ENCODE measurements around the gene OR2F1.

OR2F1 gene

GRCh38 chr7:143913945-143914615 lies 40.6 kb upstream of the OR2F1 start:
- no peak for TF ChIP-seq CTCF (conservative IDR thresholded peaks at IDR 0.05)
- TF ChIP-seq ZFX (IDR thresholded peaks at IDR 0.05): no peak
- no peak overlapping the region for H3K27ac ChIP-seq

- TF ChIP-seq CTCF (conservative IDR thresholded peaks at IDR 0.05): peak; percentile 38
- no peak for TF ChIP-seq ZFX (IDR thresholded peaks at IDR 0.05)
- H3K27ac ChIP-seq: no peak overlapping the region
Measured at GRCh38 chr7:143914938-143915652, 39.5 kb upstream of the OR2F1 start.

GRCh38 chr7:143924851-143925250 lies 29.8 kb upstream of the OR2F1 start:
- no peak overlapping the region for H3K27ac ChIP-seq
- TF ChIP-seq ZFX (IDR thresholded peaks at IDR 0.05) (no peak), CTCF (conservative IDR thresholded peaks at IDR 0.05) (no peak)

- no peak for TF ChIP-seq ZFX (IDR thresholded peaks at IDR 0.05)
- TF ChIP-seq CTCF (conservative IDR thresholded peaks at IDR 0.05): no peak
- no peak overlapping the region for H3K27ac ChIP-seq
Measured at GRCh38 chr7:143929224-143929920, 25.3 kb upstream of the OR2F1 start.

GRCh38 chr7:143931739-143932138 lies 22.9 kb upstream of the OR2F1 start:
- TF ChIP-seq ZFX (IDR thresholded peaks at IDR 0.05) (no peak), CTCF (conservative IDR thresholded peaks at IDR 0.05) (no peak)
- H3K27ac ChIP-seq: no peak overlapping the region

- TF ChIP-seq ZFX (IDR thresholded peaks at IDR 0.05): no peak
- TF ChIP-seq CTCF (conservative IDR thresholded peaks at IDR 0.05): no peak
- H3K27ac ChIP-seq: no peak within 1 kb of the TSS
Measured at GRCh38 chr7:143934526-143935325, 19.9 kb upstream of the OR2F1 start, which contains the start of gene OR2F2. TSS of gene OR2F2 (plus strand) at chr7:143935233. CDS start at chr7:143935233, 0 bp downstream.

All from C4-2B (cell line).